Thyroid gland (tissue), 4 donors: Measurements from ENCODE around the gene PRPF19. TPM values are rescaled to one million over a fixed set of nuclear protein-coding genes. Genes with fewer than 3 reads are reported as not detected.
"Not testable (repeated sequence)": the region's sequence is repeated elsewhere in the genome, so short reads cannot be mapped to it uniquely, and the experiment has no call there.

ENCODE experiments used
- DNase-seq, 2 donors: peaks; one replicate each; pipeline ENCODE4 v3.0.0-alpha.2; 2019
- H3K27ac ChIP-seq, 3 donors: fragments of 200-600 bp; sonication (generic); 1 replicate in 2 of 3; 2 replicates in 1 of 3; pipeline ENCODE4 v1.5.1; 2016 to 2019; ENCODE audit warnings: mild to moderate bottlenecking in 1 of 3, moderate library complexity in 1 of 3
- H3K27me3 ChIP-seq: fragments of 200-600 bp; sonication (generic); one replicate; pipeline ENCODE4 v1.5.1; 2019
- H3K36me3 ChIP-seq, 2 donors: fragments of 200-600 bp; sonication (generic); one replicate each; pipeline ENCODE4 v1.5.1; 2016 to 2019
- H3K4me1 ChIP-seq, 2 donors: fragments of 200-600 bp; sonication (generic); one replicate each; pipeline ENCODE4 v1.5.1; 2017 to 2019
- H3K4me3 ChIP-seq, 3 donors: fragments of 200-600 bp; sonication (generic); replicated peaks in 1 of 3; 1 replicate in 2 of 3; 2 replicates in 1 of 3; pipeline ENCODE4 v1.5.1; 2016; ENCODE audit warnings: mild to moderate bottlenecking in 1 of 3
- H3K9me3 ChIP-seq: fragments of 200-600 bp; sonication (generic); one replicate; pipeline ENCODE4 v1.5.1; 2017
- POLR2A ChIP-seq, 2 donors: fragments of 450-650 bp; IDR thresholded peaks; one replicate each; pipeline ENCODE4 v1.6.1; 2017; ENCODE audit warnings: antibody characterized with exemption in 2 of 2, mild to moderate bottlenecking in 2 of 2, moderate library complexity in 1 of 2
- WGBS, 2 donors: methylation state at CpG; one replicate each; pipeline ENCODE4 v1.1.5; 2017; 5-methylcytosine and 5-hydroxymethylcytosine counted together
- intact Hi-C: fragments of 100-400 bp; cut with DNase I; formaldehyde crosslinking; loops from one replicate; pipeline ENCODE4 v1.15.1; 2023
- total RNA-seq, 4 donors: library from RNA; depleted of rRNA; stranded (reverse); fragments of >200 nt; gene quantifications; one replicate each; pipeline ENCODE4 v1.2.3, GENCODE V29; 2016
- TF ChIP-seq, protein P1 (sequence below), 6 experiments: fragments of 200-600 bp in 3 of 6; fragments of 450-650 bp in 3 of 6; sonication (generic) in 3 of 6; IDR thresholded peaks; one replicate each; pipeline ENCODE4 v1.5.1; 2016 to 2019; ENCODE audit warnings: antibody characterized with exemption in 6 of 6, mild to moderate bottlenecking in 2 of 6, inconsistent platforms in 1 of 6, moderate library complexity in 1 of 6

PRPF19 gene
- total RNA-seq, 4 donors from 2014 or later, result 38.0 to 94.4 (median 71.5) TPM

DNA sequence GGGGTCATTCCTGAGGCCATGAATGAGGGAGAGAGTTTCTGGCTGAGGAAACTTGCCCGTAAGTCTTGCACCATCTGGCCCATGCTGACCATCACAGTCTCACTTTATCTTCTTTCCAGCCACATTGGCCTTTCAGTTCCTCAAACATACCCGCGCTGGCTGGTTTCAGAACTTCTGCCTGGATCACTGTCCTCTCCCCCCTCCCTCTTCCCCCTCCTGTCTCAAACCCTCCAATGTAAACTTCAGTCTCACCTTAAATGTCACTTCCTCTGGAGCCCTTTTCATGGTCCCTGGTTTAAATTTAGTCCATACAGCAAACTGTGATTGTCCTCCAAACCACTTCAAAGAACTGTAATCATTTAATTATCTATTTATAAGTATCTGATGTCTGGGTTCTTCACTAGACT is 3.9 kb upstream of the PRPF19 start:
- no peaks in the 10 kb centered on the region for H3K36me3 ChIP-seq
- no peak overlapping the region for H3K4me3 ChIP-seq
- no peaks in the 10 kb centered on the region for H3K27me3 ChIP-seq
- H3K4me1 ChIP-seq, result peaks cover 16 to 27% of the 10 kb centered on the region in 2 donors
- no peak for DNase-seq
- WGBS, 2 donors, result 78 to 87% methylated on average over 3 of the region's 3 CpGs
- no peaks in the 10 kb centered on the region for H3K9me3 ChIP-seq
- TF ChIP-seq, protein P1, sequence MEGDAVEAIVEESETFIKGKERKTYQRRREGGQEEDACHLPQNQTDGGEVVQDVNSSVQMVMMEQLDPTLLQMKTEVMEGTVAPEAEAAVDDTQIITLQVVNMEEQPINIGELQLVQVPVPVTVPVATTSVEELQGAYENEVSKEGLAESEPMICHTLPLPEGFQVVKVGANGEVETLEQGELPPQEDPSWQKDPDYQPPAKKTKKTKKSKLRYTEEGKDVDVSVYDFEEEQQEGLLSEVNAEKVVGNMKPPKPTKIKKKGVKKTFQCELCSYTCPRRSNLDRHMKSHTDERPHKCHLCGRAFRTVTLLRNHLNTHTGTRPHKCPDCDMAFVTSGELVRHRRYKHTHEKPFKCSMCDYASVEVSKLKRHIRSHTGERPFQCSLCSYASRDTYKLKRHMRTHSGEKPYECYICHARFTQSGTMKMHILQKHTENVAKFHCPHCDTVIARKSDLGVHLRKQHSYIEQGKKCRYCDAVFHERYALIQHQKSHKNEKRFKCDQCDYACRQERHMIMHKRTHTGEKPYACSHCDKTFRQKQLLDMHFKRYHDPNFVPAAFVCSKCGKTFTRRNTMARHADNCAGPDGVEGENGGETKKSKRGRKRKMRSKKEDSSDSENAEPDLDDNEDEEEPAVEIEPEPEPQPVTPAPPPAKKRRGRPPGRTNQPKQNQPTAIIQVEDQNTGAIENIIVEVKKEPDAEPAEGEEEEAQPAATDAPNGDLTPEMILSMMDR (IDR thresholded peaks at IDR 0.05), result no peak
- no peak for TF ChIP-seq POLR2A (IDR thresholded peaks at IDR 0.05)
- H3K27ac ChIP-seq, result no peak overlapping the region
- intact Hi-C loops, result loop anchor here (10.0 kb wide), 1 partner anchor 255 kb away; the partner anchor contains the start of gene VPS37C

DNA sequence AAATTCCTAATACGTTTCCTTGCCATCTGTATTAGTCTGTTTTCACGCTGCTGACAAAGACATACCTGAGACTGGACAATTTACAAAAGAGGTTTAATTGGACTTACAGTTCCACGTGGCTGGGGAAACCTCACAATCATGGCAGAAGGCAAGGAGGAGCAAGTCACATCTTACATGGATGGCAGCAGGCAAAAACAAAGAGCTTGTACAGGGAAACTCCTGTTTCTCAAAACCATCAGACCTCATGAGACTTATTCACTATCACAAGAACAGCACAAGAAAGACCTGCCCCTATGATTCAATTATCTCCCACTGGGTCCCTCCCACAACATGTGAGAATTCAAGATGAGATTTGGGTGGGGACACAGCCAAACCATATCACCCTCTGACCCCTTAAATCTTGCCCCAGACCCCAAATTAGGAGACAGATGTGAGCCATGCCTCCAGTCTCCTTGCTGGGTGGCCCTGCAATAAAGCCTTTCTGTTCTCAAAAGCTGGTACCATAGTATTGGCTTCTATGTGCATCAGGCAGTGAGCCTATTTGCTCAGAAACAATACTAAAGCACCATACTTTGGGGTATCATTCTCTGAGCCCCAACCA is 3.4 kb upstream of the PRPF19 start:
- not testable (repeated sequence) for H3K4me3 ChIP-seq, H3K36me3 ChIP-seq, H3K27me3 ChIP-seq, H3K9me3 ChIP-seq, DNase-seq, H3K27ac ChIP-seq
- peaks cover 20 to 27% of the 10 kb centered on the region in 2 donors for H3K4me1 ChIP-seq
- WGBS, 2 donors, result 75 to 90% methylated on average over 3 of the region's 3 CpGs
- intact Hi-C loops, result loop anchor here (10.0 kb wide), 1 partner anchor 255 kb away; the partner anchor contains the start of gene VPS37C

DNA sequence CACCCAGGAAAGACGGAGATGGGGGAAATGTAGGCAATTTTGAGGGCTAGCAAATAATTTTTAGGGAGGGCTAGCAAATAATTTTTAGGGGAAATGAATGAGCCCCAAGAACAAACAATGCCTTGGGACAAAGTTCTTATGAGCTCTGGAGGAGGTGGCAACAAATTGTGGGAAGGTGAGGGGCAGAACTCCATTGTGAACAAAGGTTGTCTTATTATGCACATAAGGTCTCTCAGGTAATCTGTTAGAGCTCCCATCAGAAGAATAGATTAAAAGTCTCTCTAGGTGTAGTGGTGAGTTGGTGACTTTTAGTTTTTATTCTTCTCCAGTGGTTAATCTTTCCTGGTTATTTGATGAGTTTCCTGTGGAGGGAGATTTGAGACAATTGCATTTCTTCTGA is 2.4 kb upstream of the PRPF19 start:
- Histone ChIP-seq H3K9me3 (no peaks in the 10 kb centered on the region), H3K27me3 (no peaks in the 10 kb centered on the region), H3K4me3 (no peak overlapping the region), H3K27ac (no peak overlapping the region), H3K36me3 (no peaks in the 10 kb centered on the region), H3K4me1 (peaks cover 23 to 37% of the 10 kb centered on the region in 2 donors)
- DNase-seq, result no peak
- 32 to 86% methylated on average over 1 of the region's 1 CpG for WGBS, 2 donors
- intact Hi-C loops, result no loop called here
- TF ChIP-seq, protein P1 (IDR thresholded peaks at IDR 0.05), result no peak
- TF ChIP-seq POLR2A (IDR thresholded peaks at IDR 0.05), result no peak

DNA sequence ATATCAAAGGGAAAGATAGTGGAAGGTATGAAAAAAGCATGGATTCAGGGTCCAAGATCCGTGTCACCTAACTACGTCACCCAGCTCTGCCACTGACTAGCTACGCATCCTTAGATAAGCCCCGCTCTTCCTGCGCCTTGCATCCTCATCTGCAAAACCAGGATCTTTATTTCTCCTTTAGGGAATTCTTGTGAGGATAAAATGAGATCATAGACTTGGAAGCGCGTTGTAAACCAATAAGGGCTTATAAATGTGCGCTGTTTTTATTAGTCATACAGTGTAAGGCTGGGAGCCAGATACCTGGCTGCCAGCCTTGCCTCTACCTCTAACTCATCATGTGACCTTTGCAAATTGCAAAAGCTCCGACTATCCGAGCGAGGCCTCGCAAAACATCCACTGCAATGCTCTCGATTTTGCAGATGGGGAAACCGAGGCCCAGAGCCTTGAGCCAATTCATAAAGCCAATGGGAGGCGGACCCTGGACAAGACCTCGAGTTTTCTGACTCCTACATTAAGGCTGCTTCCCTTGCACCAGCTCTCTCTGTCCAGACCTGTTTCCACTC is 753 bp downstream of the PRPF19 start:
- Histone ChIP-seq H3K27me3 (no peaks in the 10 kb centered on the region), H3K36me3 (peaks cover 21 to 29% of the 10 kb centered on the region in 2 donors), H3K27ac (peak overlapping the region; percentile 74 to 88 (median 78)), H3K4me3 (peak overlapping the region; percentile 54 to 98 (median 78)), H3K9me3 (no peaks in the 10 kb centered on the region), H3K4me1 (peaks cover 15 to 21% of the 10 kb centered on the region in 2 donors)
- peak; percentile 14 to 23 for DNase-seq
- no peak for TF ChIP-seq POLR2A (IDR thresholded peaks at IDR 0.05)
- TF ChIP-seq, protein P1 (IDR thresholded peaks at IDR 0.05), result no peak
- intact Hi-C loops, result no loop called here
- 10 to 12% methylated on average over 16 of the region's 16 CpGs for WGBS, 2 donors

DNA sequence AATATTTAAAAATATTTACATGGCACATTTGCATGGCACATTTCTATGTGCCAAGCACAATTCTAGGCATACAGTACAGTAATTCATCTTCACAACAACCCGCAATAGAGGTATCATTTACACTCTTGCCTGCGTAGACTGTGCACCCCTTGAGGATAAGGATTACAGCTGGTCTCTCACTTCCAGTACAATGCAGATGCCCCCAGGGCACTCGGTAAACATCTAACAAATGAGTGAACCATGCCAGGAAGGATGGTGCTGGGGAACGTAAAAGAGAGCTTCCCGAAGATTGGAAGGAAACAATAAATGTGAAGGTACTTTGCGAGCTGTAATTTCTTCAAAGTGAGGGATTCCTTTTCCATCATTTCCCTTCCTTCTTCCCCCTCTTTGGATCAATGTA is 1.3 kb downstream of the PRPF19 start:
- peaks cover 15 to 21% of the 10 kb centered on the region in 2 donors for H3K4me1 ChIP-seq
- H3K9me3 ChIP-seq, result no peaks in the 10 kb centered on the region
- TF ChIP-seq, protein P1 (IDR thresholded peaks at IDR 0.05), result no peak
- no peak for TF ChIP-seq POLR2A (IDR thresholded peaks at IDR 0.05)
- WGBS, 2 donors, result 62 to 63% methylated on average over 6 of the region's 6 CpGs
- DNase-seq, result no peak
- intact Hi-C loops, result no loop called here
- no peak overlapping the region for H3K27ac ChIP-seq
- H3K4me3 ChIP-seq, result peak overlapping the region in 1 of 3 donors; percentile 98
- H3K36me3 ChIP-seq, result peaks cover 27 to 35% of the 10 kb centered on the region in 2 donors
- no peaks in the 10 kb centered on the region for H3K27me3 ChIP-seq
